Endothelial cell of umbilical vein (primary cell): ENCODE measurements around the gene CHST3. TPM values are rescaled to one million over a fixed set of nuclear protein-coding genes. Genes with fewer than 3 reads are reported as not detected.

Source experiments
- BruUV-seq: library from RNA; stranded (reverse); fragments of 400-500 nt; replicated peaks from 2 replicates; lab custom pipeline; 2021; lab: Mats Ljungman, UMichigan
- CTCF ChIA-PET: fragments of 300-600, 350-600 bp; sonication (Branson Sonifier 250); formaldehyde crosslinking; loops from one replicate; lab custom pipeline; 2021; ENCODE audit warnings: antibody characterized with exemption, inconsistent platforms; lab: Charles Lee
- POLR2A ChIA-PET: fragments of 300-600, 350-600 bp; sonication (Branson Sonifier 250); formaldehyde crosslinking; loops from one replicate; lab custom pipeline; 2021; ENCODE audit warnings: antibody characterized with exemption, inconsistent platforms; lab: Charles Lee
- DNase-seq: peaks from one replicate; pipeline ENCODE4 v3.0.0-alpha.2; 2011; ENCODE audit warnings: low read depth, low spot score
- FAIRE-seq: peaks from 2 replicates; lab custom pipeline; 2011; peaks lifted over from hg19 to GRCh38; lab: Jason Lieb, UNC
- H2AFZ ChIP-seq: 2 replicates; pipeline ENCODE4 v1.6.0; 2012; ENCODE audit warnings: low read depth, low read length, control low read depth, inconsistent platforms
- H3K27ac ChIP-seq: 2 replicates; pipeline ENCODE4 v1.5.1; 2011; ENCODE audit warnings: low read depth, mild to moderate bottlenecking, control low read depth, low read length, moderate library complexity; ENCODE audit not compliant: insufficient read depth
- H3K27me3 ChIP-seq, 2 experiments: 2 replicates each; pipeline versions ENCODE4 v1.6.0 to v1.6.1; 2011; ENCODE audit warnings: low read length in 2 of 2, mixed read lengths in 1 of 2; ENCODE audit not compliant: control insufficient read depth in 2 of 2, insufficient read depth in 2 of 2
- H3K36me3 ChIP-seq, 2 experiments: 2 replicates in 1 of 2; 3 replicates in 1 of 2; pipeline ENCODE4 v1.5.1; 2011; ENCODE audit warnings: low read length in 2 of 2, mild to moderate bottlenecking in 1 of 2, moderate library complexity in 1 of 2; ENCODE audit not compliant: control insufficient read depth in 2 of 2, insufficient read depth in 2 of 2; ENCODE audit errors: extremely low read depth in 1 of 2
- H3K4me1 ChIP-seq: 3 replicates; pipeline ENCODE4 v1.5.1; 2011; ENCODE audit warnings: mild to moderate bottlenecking, low read length; ENCODE audit not compliant: control insufficient read depth, insufficient read depth; ENCODE audit errors: extremely low read depth
- H3K4me2 ChIP-seq: 2 replicates; pipeline ENCODE4 v1.6.1; 2011; ENCODE audit warnings: low read length, control low read depth, mixed read lengths; ENCODE audit not compliant: insufficient read depth
- H3K4me3 ChIP-seq, 3 experiments: fragments of 200-600 bp in 1 of 3; sonication (generic), shearing (Covaris generic) in 1 of 3; replicated peaks in 1 of 3; 2 replicates each; pipeline ENCODE4 v1.5.1; 2011 to 2016; ENCODE audit warnings: control low read depth in 3 of 3, low read length in 3 of 3, mild to moderate bottlenecking in 2 of 3, inconsistent platforms in 1 of 3, low read depth in 1 of 3, moderate library complexity in 1 of 3; ENCODE audit not compliant: insufficient read depth in 1 of 3
- H3K79me2 ChIP-seq: 2 replicates; pipeline ENCODE4 v1.6.0; 2012; ENCODE audit warnings: low read length, inconsistent platforms; ENCODE audit not compliant: control insufficient read depth, insufficient read depth
- H3K9ac ChIP-seq: replicated peaks from 2 replicates; pipeline ENCODE3; 2011; ENCODE audit warnings: low read length, control low read depth; ENCODE audit not compliant: insufficient read depth; ENCODE audit errors: extremely low read depth
- H3K9me1 ChIP-seq: replicated peaks from 3 replicates; pipeline ENCODE4 v1.6.0; 2011; ENCODE audit warnings: mild to moderate bottlenecking, low read length; ENCODE audit not compliant: control insufficient read depth, insufficient read depth; ENCODE audit errors: extremely low read depth
- H3K9me3 ChIP-seq: replicated peaks from 2 replicates; pipeline ENCODE4 v1.5.1; 2012; ENCODE audit warnings: low read length, inconsistent platforms; ENCODE audit not compliant: control insufficient read depth, insufficient read depth
- H4K20me1 ChIP-seq: replicated peaks from 2 replicates; pipeline ENCODE3; 2011; ENCODE audit warnings: mild to moderate bottlenecking, low read length; ENCODE audit not compliant: control insufficient read depth, insufficient read depth; ENCODE audit errors: extremely low read depth
- CTCF ChIP-seq, 2 donors: IDR thresholded peaks; 1 replicate in 1 of 2; 2 replicates in 1 of 2; pipeline ENCODE4 v1.5.1; 2011; ENCODE audit warnings: low read length in 2 of 2, mild to moderate bottlenecking in 2 of 2, moderate library complexity in 2 of 2, control low read depth in 1 of 2, inconsistent platforms in 1 of 2, low read depth in 1 of 2; ENCODE audit not compliant: insufficient read depth in 1 of 2; ENCODE audit errors: extremely low read depth in 1 of 2
- EZH2 ChIP-seq: IDR thresholded peaks from 2 replicates; pipeline ENCODE4 v1.6.1; 2012; ENCODE audit warnings: borderline replicate concordance, low read depth, mild to moderate bottlenecking, moderate library complexity, low read length, inconsistent platforms; ENCODE audit not compliant: severe bottlenecking
- FOS ChIP-seq: IDR thresholded peaks from 2 replicates; pipeline ENCODE4 v1.6.1; 2011; ENCODE audit warnings: mild to moderate bottlenecking, low read length, moderate library complexity, borderline replicate concordance; ENCODE audit not compliant: insufficient read depth
- JUN ChIP-seq: IDR thresholded peaks from 2 replicates; pipeline ENCODE4 v1.6.1; 2011; ENCODE audit warnings: borderline replicate concordance, low read depth; ENCODE audit not compliant: insufficient read length, insufficient read depth
- MAX ChIP-seq: IDR thresholded peaks from 2 replicates; pipeline ENCODE4 v1.6.1; 2011; ENCODE audit not compliant: insufficient read depth, insufficient read length
- MYC ChIP-seq: IDR thresholded peaks from one replicate; pipeline ENCODE4 v1.6.1; 2011; ENCODE audit warnings: mild to moderate bottlenecking, low read depth, low read length
- POLR2A ChIP-seq: IDR thresholded peaks from 2 replicates; pipeline ENCODE4 v1.6.1; 2012; ENCODE audit warnings: low read depth, mild to moderate bottlenecking, control low read depth, low read length
- POLR2AphosphoS5 ChIP-seq: IDR thresholded peaks from 2 replicates; pipeline ENCODE4 v1.6.1; 2012; ENCODE audit warnings: low read depth, mild to moderate bottlenecking, control low read depth, low read length, moderate library complexity; ENCODE audit not compliant: insufficient read depth
- dilution Hi-C: fragments of 300-500 bp; cut with MboI; formaldehyde crosslinking; loops from one replicate; pipeline ENCODE4 v1.15.0; 2019; ENCODE audit warnings: low sequenced_read_pairs; ENCODE audit not compliant: extremely low pct_ligation_motif_present
- intact Hi-C: fragments of 100-400 bp; cut with micrococcal nuclease; formaldehyde crosslinking; loops from one replicate; pipeline ENCODE4 v1.10.0; 2022
- polyA plus RNA-seq, 4 experiments: library from polyadenylated mRNA; depleted of rRNA in 3 of 4; stranded (reverse) in 3 of 4; unstranded in 1 of 4; fragments of >200 nt; gene quantifications; 2 replicates each; pipeline versions ENCODE4 v1.2.1 to v1.2.3, GENCODE V29; 2011 to 2012; ENCODE audit warnings: missing spikeins in 1 of 4
- total RNA-seq: library from RNA; stranded (reverse); gene quantifications from 2 replicates; pipeline ENCODE4 v1.2.3, GENCODE V29; 2021

CHST3 gene
- total and polyA plus RNA-seq, 2 donors (not counting 3 experiments of a cell fraction or from before 2014, with no cell fraction given): 5.5 to 11.5 TPM

- peak; percentile 87 for FAIRE-seq
- dilution Hi-C loops: no loop called here
- POLR2A ChIA-PET: no interaction called here
Observed at GRCh38 chr10:71964743-71965515, 734 bp downstream of the CHST3 start.

More at GRCh38 chr10:71964743-71965515, 734 bp downstream of the CHST3 start:
- Histone ChIP-seq H3K9me1 (no peaks in the 10 kb centered on the region), H3K27ac (peak overlapping the region; percentile 60), H3K4me2 (peak overlapping the region; percentile 76), H4K20me1 (no peaks in the 10 kb centered on the region), H3K27me3 (no peaks in the 10 kb centered on the region), H2AFZ (peak overlapping the region; percentile 63), H3K4me1 (peaks cover 18% of the 10 kb centered on the region), H3K4me3 (peak overlapping the region; percentile 21 to 57 (median 55)), H3K36me3 (no peaks in the 10 kb centered on the region), H3K79me2 (peaks cover 27% of the 10 kb centered on the region), H3K9ac (peak overlapping the region; percentile 79), H3K9me3 (no peaks in the 10 kb centered on the region)
- intact Hi-C loops: no loop called here
- DNase-seq: peak; percentile 69
- BruUV-seq: no TSS peak
- CTCF ChIA-PET: interaction anchor here (0.7 to 3.0 kb wide), 9 partner anchors 9 to 375 kb away, joined by 3 to 17 read pairs (median 5); no protein-coding TSS in a partner anchor
- TF ChIP-seq EZH2: no peak
- peak; percentile 27 for TF ChIP-seq MAX
- TF ChIP-seq POLR2AphosphoS5: peak; percentile 67
- TF ChIP-seq POLR2A: peak; percentile 63
- TF ChIP-seq MYC: peak; percentile 19
- TF ChIP-seq FOS: peak; percentile 50
- peak; percentile 13 for TF ChIP-seq JUN
- TF ChIP-seq CTCF (IDR thresholded peaks at IDR 0.05; ENCODE audit: extremely low read depth in 1 of 2, insufficient read depth in 1 of 2, low read depth in 1 of 2, low read length in 2 of 2): no peak
